HepG2 (cell line): ENCODE data around the gene GMPPA. TPM values are rescaled to one million over a fixed set of nuclear protein-coding genes. Genes with fewer than 3 reads are reported as not detected.
A peak's percentile ranks its signal among the peaks of the same experiment; 100 is the strongest.

Source experiments
- ATF1 ChIP-seq: IDR thresholded peaks from 2 replicates; pipeline ENCODE4 v1.6.1; 2016; ENCODE audit warnings: mild to moderate bottlenecking, control low read depth
- GTF3A ChIP-seq: sonication (generic); formaldehyde crosslinking; conservative IDR thresholded peaks from 2 replicates; pipeline ENCODE4 v1.4.0; 2020; ENCODE audit warnings: mild to moderate bottlenecking, missing genetic modification reagents
- KLF13 ChIP-seq: sonication (generic); formaldehyde crosslinking; IDR thresholded peaks from 2 replicates; pipeline ENCODE4 v1.4.0; 2020; ENCODE audit warnings: mild to moderate bottlenecking, missing genetic modification reagents
- NR2F6 ChIP-seq, 2 experiments: IDR thresholded peaks; 2 replicates each; pipeline ENCODE4 v1.6.1; 2016; ENCODE audit warnings: antibody characterized with exemption in 1 of 2, mild to moderate bottlenecking in 1 of 2
- SMAD1 ChIP-seq: sonication (generic); formaldehyde crosslinking; IDR thresholded peaks from 2 replicates; pipeline ENCODE4 v1.4.0; 2020; ENCODE audit warnings: missing genetic modification reagents, low read depth, mild to moderate bottlenecking, borderline replicate concordance
- STAG1 ChIP-seq: sonication (generic); formaldehyde crosslinking; IDR thresholded peaks from 2 replicates; pipeline ENCODE4 v1.4.0; 2020; ENCODE audit warnings: missing genetic modification reagents
- TOPORS ChIP-seq: sonication (generic); formaldehyde crosslinking; IDR thresholded peaks from 2 replicates; pipeline ENCODE4 v1.8.0; 2023; ENCODE audit warnings: mild to moderate bottlenecking, missing genetic modification reagents
- ZBTB7B ChIP-seq: sonication (generic); formaldehyde crosslinking; IDR thresholded peaks from 2 replicates; pipeline ENCODE4 v1.4.0; 2020; ENCODE audit warnings: missing genetic modification reagents
- ZNF616 ChIP-seq: sonication (generic); formaldehyde crosslinking; IDR thresholded peaks from 2 replicates; pipeline ENCODE4 v1.5.0; 2020; ENCODE audit warnings: low read depth, mild to moderate bottlenecking, missing genetic modification reagents
- polyA plus RNA-seq, 8 experiments: library from polyadenylated mRNA; depleted of rRNA in 3 of 8; stranded (reverse) in 7 of 8; unstranded in 1 of 8; fragments of >200 nt; fragmentation: Illumina TruSeq in 4 of 8; extraction: Trizol in 4 of 8; gene quantifications; 2 replicates each; pipeline versions ENCODE4 v1.2.1 to v1.2.3, GENCODE V29; 2011 to 2016; ENCODE audit warnings: low read depth in 4 of 8, missing spikeins in 1 of 8, mixed read lengths in 1 of 8; ENCODE audit not compliant: insufficient read depth in 1 of 8
- total RNA-seq, 5 experiments: library from RNA; depleted of rRNA; stranded (reverse); fragments of >200 nt; fragmentation: Illumina TruSeq; extraction: Trizol; gene quantifications; 2 replicates each; pipeline ENCODE4 v1.2.3, GENCODE V29; 2016; ENCODE audit warnings: low read depth in 1 of 5
- TF ChIP-seq, protein P1 (sequence below): sonication (generic); formaldehyde crosslinking; IDR thresholded peaks from 2 replicates; pipeline ENCODE4 v1.4.0; 2020; ENCODE audit warnings: missing genetic modification reagents, borderline replicate concordance
- TF ChIP-seq, protein P2 (sequence below): sonication (generic); formaldehyde crosslinking; IDR thresholded peaks from one replicate; pipeline ENCODE4 v1.5.1; 2020; ENCODE audit warnings: mild to moderate bottlenecking, missing genetic modification reagents; ENCODE audit errors: not compliant biosample characterization
- TF ChIP-seq, protein P3 (sequence below): sonication (generic); IDR thresholded peaks from 2 replicates; pipeline ENCODE4 v1.6.1; 2016; ENCODE audit warnings: low read depth, borderline replicate concordance
- TF ChIP-seq, protein P4 (sequence below): sonication (generic); formaldehyde crosslinking; IDR thresholded peaks from 2 replicates; pipeline ENCODE4; 2020; ENCODE audit warnings: missing genetic modification reagents, mild to moderate bottlenecking, borderline replicate concordance

The GMPPA gene
- total and polyA plus RNA-seq, 2 of the 13 experiments (the other 11 are each of a cell fraction or from before 2014, with no cell fraction given), result 81.1 to 106 TPM

DNA sequence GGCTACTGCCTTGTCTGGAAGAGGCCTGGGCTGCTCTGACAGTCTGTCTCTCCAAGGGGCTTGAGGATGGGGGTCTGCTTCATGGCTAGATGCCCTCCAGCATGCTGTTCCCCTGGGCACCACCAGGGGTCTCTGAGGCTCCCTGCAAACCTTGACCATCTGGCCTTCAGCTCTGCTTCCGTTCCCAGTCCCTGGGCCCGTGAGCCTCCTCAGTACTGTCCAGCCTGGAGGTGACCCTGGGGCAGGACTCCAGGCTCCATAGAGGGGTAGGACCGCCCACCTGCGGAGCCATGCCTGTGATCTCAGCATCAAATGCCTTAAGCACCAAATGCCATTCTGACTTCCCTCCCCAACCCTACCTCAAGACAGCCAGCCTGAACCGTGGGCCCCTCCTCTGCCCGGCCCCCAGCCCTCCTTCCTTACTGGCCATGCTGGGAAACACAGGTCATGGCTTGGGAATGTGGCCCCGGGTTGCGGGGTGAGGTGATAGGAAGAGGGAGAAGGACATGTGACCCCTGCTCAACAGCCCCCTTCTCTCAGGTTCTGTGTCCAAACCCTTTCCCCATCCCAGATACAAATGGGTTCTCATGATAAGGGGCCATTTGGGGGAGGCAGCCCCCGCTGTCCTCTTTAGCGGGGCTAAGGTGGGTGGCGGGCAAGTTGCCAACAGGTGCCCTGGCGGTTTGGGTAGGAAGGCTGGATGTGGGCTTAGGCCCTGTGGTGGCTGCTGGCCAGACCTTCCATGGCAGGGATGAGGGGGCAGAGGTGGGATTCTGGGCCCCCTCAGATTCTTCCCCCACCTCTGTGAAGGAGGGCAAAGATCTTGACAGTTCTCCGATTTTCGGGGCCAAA is 39.0 kb upstream of the GMPPA start (continued):
- TF ChIP-seq ZNF616 (CRISPR knock-in tag) (no peak), ZBTB7B (CRISPR knock-in tag) (peak; percentile 50; the same call in 1 of the 2 replicates), NR2F6 (IDR thresholded peaks at IDR 0.05) (no peak), NR2F6 (CRISPR knock-in tag; IDR thresholded peaks at IDR 0.05) (peak; percentile 25; the same call in 1 of the 2 replicates), KLF13 (CRISPR knock-in tag) (peak; percentile 25; the same call in 1 of the 2 replicates), GTF3A (CRISPR knock-in tag) (no peak), SMAD1 (peak; percentile 66; the same call in 1 of the 2 replicates), STAG1 (peak; percentile 71), TOPORS (no peak), ATF1 (CRISPR knock-in tag) (no peak)
- TF ChIP-seq, protein P1, sequence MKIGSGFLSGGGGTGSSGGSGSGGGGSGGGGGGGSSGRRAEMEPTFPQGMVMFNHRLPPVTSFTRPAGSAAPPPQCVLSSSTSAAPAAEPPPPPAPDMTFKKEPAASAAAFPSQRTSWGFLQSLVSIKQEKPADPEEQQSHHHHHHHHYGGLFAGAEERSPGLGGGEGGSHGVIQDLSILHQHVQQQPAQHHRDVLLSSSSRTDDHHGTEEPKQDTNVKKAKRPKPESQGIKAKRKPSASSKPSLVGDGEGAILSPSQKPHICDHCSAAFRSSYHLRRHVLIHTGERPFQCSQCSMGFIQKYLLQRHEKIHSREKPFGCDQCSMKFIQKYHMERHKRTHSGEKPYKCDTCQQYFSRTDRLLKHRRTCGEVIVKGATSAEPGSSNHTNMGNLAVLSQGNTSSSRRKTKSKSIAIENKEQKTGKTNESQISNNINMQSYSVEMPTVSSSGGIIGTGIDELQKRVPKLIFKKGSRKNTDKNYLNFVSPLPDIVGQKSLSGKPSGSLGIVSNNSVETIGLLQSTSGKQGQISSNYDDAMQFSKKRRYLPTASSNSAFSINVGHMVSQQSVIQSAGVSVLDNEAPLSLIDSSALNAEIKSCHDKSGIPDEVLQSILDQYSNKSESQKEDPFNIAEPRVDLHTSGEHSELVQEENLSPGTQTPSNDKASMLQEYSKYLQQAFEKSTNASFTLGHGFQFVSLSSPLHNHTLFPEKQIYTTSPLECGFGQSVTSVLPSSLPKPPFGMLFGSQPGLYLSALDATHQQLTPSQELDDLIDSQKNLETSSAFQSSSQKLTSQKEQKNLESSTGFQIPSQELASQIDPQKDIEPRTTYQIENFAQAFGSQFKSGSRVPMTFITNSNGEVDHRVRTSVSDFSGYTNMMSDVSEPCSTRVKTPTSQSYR, result no peak
- TF ChIP-seq, protein P2, sequence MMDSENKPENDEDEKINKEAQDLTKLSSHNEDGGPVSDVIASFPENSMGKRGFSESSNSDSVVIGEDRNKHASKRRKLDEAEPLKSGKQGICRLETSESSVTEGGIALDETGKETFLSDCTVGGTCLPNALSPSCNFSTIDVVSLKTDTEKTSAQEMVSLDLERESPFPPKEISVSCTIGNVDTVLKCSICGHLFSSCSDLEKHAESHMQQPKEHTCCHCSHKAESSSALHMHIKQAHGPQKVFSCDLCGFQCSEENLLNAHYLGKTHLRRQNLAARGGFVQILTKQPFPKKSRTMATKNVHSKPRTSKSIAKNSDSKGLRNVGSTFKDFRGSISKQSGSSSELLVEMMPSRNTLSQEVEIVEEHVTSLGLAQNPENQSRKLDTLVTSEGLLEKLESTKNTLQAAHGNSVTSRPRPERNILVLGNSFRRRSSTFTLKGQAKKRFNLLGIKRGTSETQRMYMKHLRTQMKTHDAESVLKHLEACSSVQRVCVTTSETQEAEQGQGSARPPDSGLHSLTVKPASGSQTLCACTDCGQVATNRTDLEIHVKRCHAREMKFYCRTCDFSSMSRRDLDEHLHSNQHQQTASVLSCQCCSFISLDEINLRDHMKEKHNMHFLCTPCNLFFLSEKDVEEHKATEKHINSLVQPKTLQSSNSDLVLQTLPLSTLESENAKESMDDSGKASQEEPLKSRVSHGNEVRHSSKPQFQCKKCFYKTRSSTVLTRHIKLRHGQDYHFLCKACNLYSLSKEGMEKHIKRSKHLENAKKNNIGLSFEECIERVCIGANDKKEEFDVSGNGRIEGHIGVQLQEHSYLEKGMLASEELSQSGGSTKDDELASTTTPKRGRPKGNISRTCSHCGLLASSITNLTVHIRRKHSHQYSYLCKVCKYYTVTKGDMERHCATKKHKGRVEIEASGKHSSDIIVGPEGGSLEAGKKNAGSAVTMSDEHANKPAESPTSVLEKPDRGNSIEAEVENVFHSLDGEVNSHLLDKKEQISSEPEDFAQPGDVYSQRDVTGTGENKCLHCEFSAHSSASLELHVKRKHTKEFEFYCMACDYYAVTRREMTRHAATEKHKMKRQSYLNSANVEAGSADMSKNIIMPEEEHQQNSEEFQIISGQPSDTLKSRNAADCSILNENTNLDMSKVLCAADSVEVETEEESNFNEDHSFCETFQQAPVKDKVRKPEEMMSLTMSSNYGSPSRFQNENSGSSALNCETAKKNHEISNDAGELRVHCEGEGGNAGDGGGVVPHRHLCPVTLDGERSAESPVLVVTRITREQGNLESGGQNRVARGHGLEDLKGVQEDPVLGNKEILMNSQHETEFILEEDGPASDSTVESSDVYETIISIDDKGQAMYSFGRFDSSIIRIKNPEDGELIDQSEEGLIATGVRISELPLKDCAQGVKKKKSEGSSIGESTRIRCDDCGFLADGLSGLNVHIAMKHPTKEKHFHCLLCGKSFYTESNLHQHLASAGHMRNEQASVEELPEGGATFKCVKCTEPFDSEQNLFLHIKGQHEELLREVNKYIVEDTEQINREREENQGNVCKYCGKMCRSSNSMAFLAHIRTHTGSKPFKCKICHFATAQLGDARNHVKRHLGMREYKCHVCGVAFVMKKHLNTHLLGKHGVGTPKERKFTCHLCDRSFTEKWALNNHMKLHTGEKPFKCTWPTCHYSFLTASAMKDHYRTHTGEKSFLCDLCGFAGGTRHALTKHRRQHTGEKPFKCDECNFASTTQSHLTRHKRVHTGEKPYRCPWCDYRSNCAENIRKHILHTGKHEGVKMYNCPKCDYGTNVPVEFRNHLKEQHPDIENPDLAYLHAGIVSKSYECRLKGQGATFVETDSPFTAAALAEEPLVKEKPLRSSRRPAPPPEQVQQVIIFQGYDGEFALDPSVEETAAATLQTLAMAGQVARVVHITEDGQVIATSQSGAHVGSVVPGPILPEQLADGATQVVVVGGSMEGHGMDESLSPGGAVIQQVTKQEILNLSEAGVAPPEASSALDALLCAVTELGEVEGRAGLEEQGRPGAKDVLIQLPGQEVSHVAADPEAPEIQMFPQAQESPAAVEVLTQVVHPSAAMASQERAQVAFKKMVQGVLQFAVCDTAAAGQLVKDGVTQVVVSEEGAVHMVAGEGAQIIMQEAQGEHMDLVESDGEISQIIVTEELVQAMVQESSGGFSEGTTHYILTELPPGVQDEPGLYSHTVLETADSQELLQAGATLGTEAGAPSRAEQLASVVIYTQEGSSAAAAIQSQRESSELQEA, result peak; percentile 40
- TF ChIP-seq, protein P3, sequence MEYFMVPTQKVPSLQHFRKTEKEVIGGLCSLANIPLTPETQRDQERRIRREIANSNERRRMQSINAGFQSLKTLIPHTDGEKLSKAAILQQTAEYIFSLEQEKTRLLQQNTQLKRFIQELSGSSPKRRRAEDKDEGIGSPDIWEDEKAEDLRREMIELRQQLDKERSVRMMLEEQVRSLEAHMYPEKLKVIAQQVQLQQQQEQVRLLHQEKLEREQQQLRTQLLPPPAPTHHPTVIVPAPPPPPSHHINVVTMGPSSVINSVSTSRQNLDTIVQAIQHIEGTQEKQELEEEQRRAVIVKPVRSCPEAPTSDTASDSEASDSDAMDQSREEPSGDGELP, result peak; percentile 60; the same call in 1 of the 2 replicates
- TF ChIP-seq, protein P4, sequence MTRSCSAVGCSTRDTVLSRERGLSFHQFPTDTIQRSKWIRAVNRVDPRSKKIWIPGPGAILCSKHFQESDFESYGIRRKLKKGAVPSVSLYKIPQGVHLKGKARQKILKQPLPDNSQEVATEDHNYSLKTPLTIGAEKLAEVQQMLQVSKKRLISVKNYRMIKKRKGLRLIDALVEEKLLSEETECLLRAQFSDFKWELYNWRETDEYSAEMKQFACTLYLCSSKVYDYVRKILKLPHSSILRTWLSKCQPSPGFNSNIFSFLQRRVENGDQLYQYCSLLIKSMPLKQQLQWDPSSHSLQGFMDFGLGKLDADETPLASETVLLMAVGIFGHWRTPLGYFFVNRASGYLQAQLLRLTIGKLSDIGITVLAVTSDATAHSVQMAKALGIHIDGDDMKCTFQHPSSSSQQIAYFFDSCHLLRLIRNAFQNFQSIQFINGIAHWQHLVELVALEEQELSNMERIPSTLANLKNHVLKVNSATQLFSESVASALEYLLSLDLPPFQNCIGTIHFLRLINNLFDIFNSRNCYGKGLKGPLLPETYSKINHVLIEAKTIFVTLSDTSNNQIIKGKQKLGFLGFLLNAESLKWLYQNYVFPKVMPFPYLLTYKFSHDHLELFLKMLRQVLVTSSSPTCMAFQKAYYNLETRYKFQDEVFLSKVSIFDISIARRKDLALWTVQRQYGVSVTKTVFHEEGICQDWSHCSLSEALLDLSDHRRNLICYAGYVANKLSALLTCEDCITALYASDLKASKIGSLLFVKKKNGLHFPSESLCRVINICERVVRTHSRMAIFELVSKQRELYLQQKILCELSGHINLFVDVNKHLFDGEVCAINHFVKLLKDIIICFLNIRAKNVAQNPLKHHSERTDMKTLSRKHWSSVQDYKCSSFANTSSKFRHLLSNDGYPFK (CRISPR knock-in tag), result no peak
